Eye (tissue), 1 donor: ENCODE measurements around the gene SLC50A1.

Experiments
- DNase-seq: peaks from one replicate; pipeline ENCODE4 v3.0.0-alpha.2; 2015

The SLC50A1 gene

GRCh38 chr1:155171836-155172731, 36.4 kb downstream of the SLC50A1 start:
- DNase-seq, result no peak

- peak; percentile 99 for DNase-seq
Observed at GRCh38 chr1:155172732-155173477, 37.3 kb downstream of the SLC50A1 start, which contains the start of gene KRTCAP2. Gene KRTCAP2, minus strand, starts transcription at chr1:155173304. Its CDS starts 80 bp downstream, at chr1:155173224.

- DNase-seq, result no peak
Observed at GRCh38 chr1:155173478-155174323, 38.0 kb downstream of the SLC50A1 start, which contains the start of gene TRIM46. Gene TRIM46, plus strand, starts transcription at chr1:155173849. Its CDS starts 118 bp downstream, at chr1:155173967.

GRCh38 chr1:155174324-155175280, 39.0 kb downstream of the SLC50A1 start:
- DNase-seq, result peak; percentile 83

GRCh38 chr1:155175281-155175926, 39.8 kb downstream of the SLC50A1 start:
- DNase-seq, result no peak

- no peak for DNase-seq
Observed at GRCh38 chr1:155175927-155176371, 40.3 kb downstream of the SLC50A1 start.

GRCh38 chr1:155176544-155177071, 41.0 kb downstream of the SLC50A1 start:
- peak; percentile 91 for DNase-seq

GRCh38 chr1:155177192-155177917, 41.7 kb downstream of the SLC50A1 start:
- DNase-seq, result no peak

GRCh38 chr1:155177918-155178281, 42.2 kb downstream of the SLC50A1 start:
- DNase-seq, result no peak

GRCh38 chr1:155178441-155179111, 42.9 kb downstream of the SLC50A1 start:
- DNase-seq, result no peak

GRCh38 chr1:155179112-155180031, 43.7 kb downstream of the SLC50A1 start:
- DNase-seq, result no peak

- no peak for DNase-seq
Observed at GRCh38 chr1:155181371-155182051, 45.9 kb downstream of the SLC50A1 start.

GRCh38 chr1:155182052-155182550, 46.4 kb downstream of the SLC50A1 start:
- no peak for DNase-seq

GRCh38 chr1:155183775-155184221, 48.1 kb downstream of the SLC50A1 start:
- no peak for DNase-seq

GRCh38 chr1:155184351-155184811, 48.7 kb downstream of the SLC50A1 start:
- no peak for DNase-seq

- DNase-seq, result no peak
Observed at GRCh38 chr1:155184835-155185782, 49.5 kb downstream of the SLC50A1 start.
